Measurements from ENCODE around the gene INPP5A. TPM values are rescaled to one million over a fixed set of nuclear protein-coding genes. Genes with fewer than 3 reads are reported as not detected.
"Not testable (repeated sequence)": the region's sequence is repeated elsewhere in the genome, so short reads cannot be mapped to it uniquely, and the experiment has no call there.

Gene INPP5A
- total and polyA plus RNA-seq, 7 donors = 15.1 to 48.8 (median 40.9) TPM

DNA sequence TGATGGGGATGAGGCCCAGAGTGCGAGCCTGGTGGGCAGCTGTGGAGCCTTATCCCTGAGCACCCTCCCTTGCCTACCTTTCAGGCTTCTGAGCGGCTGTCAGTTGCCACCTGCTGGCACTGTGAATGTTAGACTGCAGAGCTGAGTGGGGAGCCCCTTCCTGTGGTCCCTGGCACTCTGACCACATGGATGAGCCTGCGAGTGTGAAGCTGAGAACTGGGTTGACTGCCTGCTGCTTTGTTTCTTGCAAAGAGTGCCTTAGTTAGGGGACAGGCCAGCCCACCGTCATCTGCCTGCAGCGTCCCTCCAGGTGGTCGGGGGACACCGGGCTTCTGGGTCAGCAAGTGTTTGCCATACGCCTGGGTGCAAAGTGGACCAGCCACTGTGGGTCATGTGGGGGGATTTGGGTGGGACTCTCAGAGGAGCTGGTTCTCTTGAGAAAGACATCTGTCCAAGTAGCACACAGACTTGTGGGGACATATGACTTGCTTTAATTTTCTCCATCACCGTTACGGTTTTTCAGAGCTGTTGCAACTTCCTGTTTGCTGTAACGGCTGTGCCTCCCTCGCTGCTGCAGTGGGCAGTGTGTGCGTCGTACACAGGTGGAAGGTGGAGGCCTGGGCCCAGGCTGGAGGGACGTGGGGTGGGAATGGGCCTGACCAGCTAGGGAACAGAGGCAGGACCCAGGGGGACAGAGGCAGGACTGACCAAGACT, 13.7 kb downstream of the INPP5A start:
- H3K36me3 ChIP-seq (ENCODE audit: insufficient read depth in 1 of 2, low read depth in 1 of 2) = no peaks in the 10 kb centered on the region
- H3K9me3 ChIP-seq = no peaks in the 10 kb centered on the region
- TF ChIP-seq, protein P1, sequence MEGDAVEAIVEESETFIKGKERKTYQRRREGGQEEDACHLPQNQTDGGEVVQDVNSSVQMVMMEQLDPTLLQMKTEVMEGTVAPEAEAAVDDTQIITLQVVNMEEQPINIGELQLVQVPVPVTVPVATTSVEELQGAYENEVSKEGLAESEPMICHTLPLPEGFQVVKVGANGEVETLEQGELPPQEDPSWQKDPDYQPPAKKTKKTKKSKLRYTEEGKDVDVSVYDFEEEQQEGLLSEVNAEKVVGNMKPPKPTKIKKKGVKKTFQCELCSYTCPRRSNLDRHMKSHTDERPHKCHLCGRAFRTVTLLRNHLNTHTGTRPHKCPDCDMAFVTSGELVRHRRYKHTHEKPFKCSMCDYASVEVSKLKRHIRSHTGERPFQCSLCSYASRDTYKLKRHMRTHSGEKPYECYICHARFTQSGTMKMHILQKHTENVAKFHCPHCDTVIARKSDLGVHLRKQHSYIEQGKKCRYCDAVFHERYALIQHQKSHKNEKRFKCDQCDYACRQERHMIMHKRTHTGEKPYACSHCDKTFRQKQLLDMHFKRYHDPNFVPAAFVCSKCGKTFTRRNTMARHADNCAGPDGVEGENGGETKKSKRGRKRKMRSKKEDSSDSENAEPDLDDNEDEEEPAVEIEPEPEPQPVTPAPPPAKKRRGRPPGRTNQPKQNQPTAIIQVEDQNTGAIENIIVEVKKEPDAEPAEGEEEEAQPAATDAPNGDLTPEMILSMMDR (IDR thresholded peaks at IDR 0.05) = no peak
- WGBS, 3 donors = 69 to 86% (median 70%) methylated on average over 15 of the region's 15 CpGs
- ATAC-seq (peak in 1 of 4 donors; percentile 15), DNase-seq (no peak)
- H3K4me1 ChIP-seq = peaks cover 40% of the 10 kb centered on the region
- no peak overlapping the region for H3K4me3 ChIP-seq
- H3K27me3 ChIP-seq (ENCODE audit: insufficient read depth in 3 of 3, low read length in 2 of 3) = no peaks in the 10 kb centered on the region
- no peak overlapping the region for H3K27ac ChIP-seq
- intact Hi-C loops (cut with DNase I) = no loop called here

DNA sequence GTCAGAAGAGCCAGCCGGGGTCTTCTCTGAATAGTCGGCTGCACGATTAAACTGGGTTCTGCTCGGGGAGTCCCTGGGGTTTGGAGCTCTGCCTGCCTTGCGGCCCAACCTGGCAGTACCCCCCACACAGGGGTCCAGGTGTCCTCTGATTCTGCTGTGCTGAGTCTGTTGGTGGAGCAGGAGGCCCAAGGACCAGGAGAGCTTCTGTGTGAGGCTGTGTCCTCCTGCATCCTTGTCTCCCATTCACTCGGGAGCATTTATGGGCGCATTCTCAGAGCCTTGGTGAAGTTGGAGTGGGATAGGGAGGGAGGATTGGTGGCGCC, 14.2 kb downstream of the INPP5A start:
- Histone ChIP-seq H3K27me3 (ENCODE audit: insufficient read depth in 3 of 3, low read length in 2 of 3) (no peaks in the 10 kb centered on the region), H3K4me1 (peaks cover 35% of the 10 kb centered on the region), H3K27ac (no peak overlapping the region), H3K9me3 (no peaks in the 10 kb centered on the region), H3K36me3 (ENCODE audit: insufficient read depth in 1 of 2, low read depth in 1 of 2) (no peaks in the 10 kb centered on the region), H3K4me3 (no peak overlapping the region)
- intact Hi-C loops (cut with DNase I) = no loop called here
- TF ChIP-seq, protein P1 (IDR thresholded peaks at IDR 0.05) = no peak
- no peak for DNase-seq
- ATAC-seq = no peak
- WGBS, 3 donors = 87 to 93% (median 88%) methylated on average over 4 to 8 of the region's 8 CpGs

DNA sequence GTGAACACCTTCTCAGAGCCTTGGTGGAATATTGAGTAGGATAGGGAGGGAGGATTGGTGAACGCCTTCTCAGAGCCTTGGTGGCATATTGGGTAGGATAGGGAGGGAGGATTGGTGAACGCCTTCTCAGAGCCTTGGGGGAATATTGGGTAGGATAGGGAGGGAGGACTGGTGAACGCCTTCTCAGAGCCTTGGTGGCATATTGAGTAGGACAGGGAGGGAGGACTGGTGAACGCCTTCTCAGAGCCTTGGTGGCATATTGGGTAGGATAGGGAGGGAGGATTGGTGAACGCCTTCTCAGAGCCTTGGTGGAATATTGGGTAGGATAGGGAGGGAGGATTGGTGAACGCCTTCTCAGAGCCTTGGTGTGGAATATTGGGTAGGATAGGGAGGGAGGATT, 15.0 kb downstream of the INPP5A start:
- 87 to 99% (median 97%) methylated on average over 6 of the region's 6 CpGs for WGBS, 3 donors
- peaks cover 26% of the 10 kb centered on the region for H3K4me1 ChIP-seq
- H3K4me3 ChIP-seq; ATAC-seq; H3K36me3 ChIP-seq (ENCODE audit: insufficient read depth in 1 of 2, low read depth in 1 of 2); H3K27me3 ChIP-seq (ENCODE audit: insufficient read depth in 3 of 3, low read length in 2 of 3); intact Hi-C loops (cut with DNase I); H3K9me3 ChIP-seq; DNase-seq; H3K27ac ChIP-seq: not testable (repeated sequence)

DNA sequence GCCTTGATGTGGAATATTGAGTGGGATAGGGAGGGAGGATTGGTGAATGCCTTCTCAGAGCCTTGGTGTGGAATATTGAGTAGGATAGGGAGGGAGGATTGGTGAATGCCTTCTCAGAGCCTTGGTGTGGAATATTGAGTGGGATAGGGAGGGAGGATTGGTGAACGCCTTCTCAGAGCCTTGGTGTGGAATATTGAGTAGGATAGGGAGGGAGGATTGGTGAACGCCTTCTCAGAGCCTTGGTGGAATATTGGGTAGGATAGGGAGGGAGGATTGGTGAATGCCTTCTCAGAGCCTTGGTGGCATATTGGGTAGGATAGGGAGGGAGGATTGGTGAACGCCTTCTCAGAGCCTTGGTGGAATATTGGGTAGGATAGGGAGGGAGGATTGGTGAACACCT, 16.0 kb downstream of the INPP5A start:
- H3K9me3 ChIP-seq; H3K36me3 ChIP-seq (ENCODE audit: insufficient read depth in 1 of 2, low read depth in 1 of 2); H3K27ac ChIP-seq; ATAC-seq; DNase-seq; H3K4me3 ChIP-seq; intact Hi-C loops (cut with DNase I); H3K27me3 ChIP-seq (ENCODE audit: insufficient read depth in 3 of 3, low read length in 2 of 3): not testable (repeated sequence)
- peaks cover 23% of the 10 kb centered on the region for H3K4me1 ChIP-seq
- WGBS, 3 donors = 97 to 100% (median 100%) methylated on average over 2 to 3 of the region's 3 CpGs

DNA sequence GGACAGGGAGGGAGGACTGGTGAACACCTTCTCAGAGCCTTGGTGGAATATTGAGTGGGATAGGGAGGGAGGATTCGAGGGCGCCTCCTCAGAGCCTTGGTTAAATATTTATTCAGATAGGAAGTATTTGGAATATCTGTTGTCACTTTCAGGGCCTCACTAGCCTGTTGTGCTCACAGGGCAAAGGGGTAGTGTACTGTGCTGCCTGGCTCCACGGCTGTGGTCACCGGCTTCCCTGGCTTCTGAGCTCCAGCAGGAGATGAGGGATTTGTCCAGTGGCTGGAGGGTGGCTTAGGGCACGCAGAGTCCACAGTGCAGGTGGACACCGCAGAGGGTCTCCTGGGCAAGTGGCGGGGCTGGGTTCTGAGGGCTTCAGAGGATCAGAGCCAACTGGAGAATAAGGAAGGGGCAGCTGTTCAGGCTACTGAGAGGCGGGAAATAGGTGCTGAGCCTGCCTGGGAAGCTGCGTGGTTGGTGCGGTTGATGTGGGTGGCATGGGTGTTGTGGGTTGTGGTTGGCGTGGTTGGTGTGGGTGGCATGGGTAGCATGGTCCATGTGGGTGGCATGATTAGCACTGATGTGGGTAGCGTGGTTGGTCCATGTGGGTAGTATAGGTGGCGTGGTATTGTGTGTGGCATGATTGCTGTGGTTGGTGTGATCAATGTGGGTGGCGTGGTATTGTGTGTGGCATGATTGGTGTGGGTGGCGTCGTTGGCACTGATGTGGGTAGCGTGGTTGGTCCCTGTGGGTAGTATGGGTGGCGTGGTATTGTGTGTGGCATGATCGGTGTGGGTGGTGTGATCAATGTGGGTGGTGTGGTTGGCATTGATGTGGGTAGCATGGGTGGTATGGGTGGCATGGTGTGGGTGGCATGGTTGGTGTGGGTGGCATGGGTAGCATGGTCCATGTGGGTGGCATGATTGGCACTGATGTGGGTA, 16.7 kb downstream of the INPP5A start:
- Histone ChIP-seq H3K36me3 (ENCODE audit: insufficient read depth in 1 of 2, low read depth in 1 of 2) (no peaks in the 10 kb centered on the region), H3K27ac (no peak overlapping the region), H3K4me3 (no peak overlapping the region), H3K4me1 (peaks cover 23% of the 10 kb centered on the region), H3K27me3 (ENCODE audit: insufficient read depth in 3 of 3, low read length in 2 of 3) (no peaks in the 10 kb centered on the region), H3K9me3 (no peaks in the 10 kb centered on the region)
- DNase-seq (no peak), ATAC-seq (no peak)
- TF ChIP-seq, protein P1 (IDR thresholded peaks at IDR 0.05) = no peak
- intact Hi-C loops (cut with DNase I) = no loop called here
- WGBS, 3 donors = 95 to 98% (median 96%) methylated on average over 19 of the region's 19 CpGs
